Measurements from ENCODE around the gene PTTG1.

DNA sequence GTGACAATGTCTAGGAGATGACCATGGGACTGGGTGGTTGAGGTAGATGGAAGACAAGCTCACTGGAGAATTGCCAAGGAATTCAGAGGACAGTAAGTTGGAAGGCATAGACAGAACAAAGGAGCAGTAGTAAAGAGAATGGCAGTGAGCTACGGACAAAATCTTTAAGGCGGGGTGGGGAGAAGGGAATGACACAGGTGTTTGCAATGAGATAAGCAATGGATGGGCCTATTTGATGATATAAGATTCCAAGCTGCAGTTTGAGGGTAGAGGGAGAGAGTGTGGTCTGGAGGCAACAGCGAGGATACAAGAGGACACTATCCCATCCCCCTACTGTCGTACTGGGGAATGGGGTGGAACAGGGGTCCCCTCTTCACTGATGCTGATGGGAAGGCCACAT, 14.4 kb downstream of the PTTG1 start:
- TF ChIP-seq GATA3 (IDR thresholded peaks at IDR 0.05; ENCODE audit: low read depth, low read length), result no peak
- no peak for TF ChIP-seq GATA2 (IDR thresholded peaks at IDR 0.05; ENCODE audit: low read depth, low read length)
